HG03457 (cell line): ENCODE data around the gene TARS2.

ENCODE experiments used
- ATAC-seq: cut with Tn5 transposase; IDR thresholded peaks from one replicate; pipeline ENCODE4 v1.9.1; 2021; ENCODE audit warnings: moderate number of reproducible peaks; ENCODE audit not compliant: unreplicated experiment

TARS2 gene

GRCh38 chr1:150536836-150537731 lies 49.9 kb downstream of the TARS2 start:
- no peak for ATAC-seq

GRCh38 chr1:150537732-150538684 lies 50.8 kb downstream of the TARS2 start:
- no peak for ATAC-seq

- no peak for ATAC-seq
These were observed 56.4 kb downstream of the TARS2 start for GRCh38 chr1:150543500-150544143.

GRCh38 chr1:150544204-150544603 lies 57.0 kb downstream of the TARS2 start:
- ATAC-seq, result no peak

- ATAC-seq, result no peak
These were observed 58.3 kb downstream of the TARS2 start for GRCh38 chr1:150545486-150546032.

- no peak for ATAC-seq
These were observed 59.2 kb downstream of the TARS2 start for GRCh38 chr1:150546294-150546937.

- ATAC-seq, result no peak
These were observed 61.1 kb downstream of the TARS2 start for GRCh38 chr1:150548324-150548631.

- no peak for ATAC-seq
These were observed 61.6 kb downstream of the TARS2 start, which contains the start of gene ADAMTSL4 for GRCh38 chr1:150548632-150549495. TSS of gene ADAMTSL4 (plus strand) at chr1:150549408. CDS start at chr1:150552289, 2,881 bp downstream.

GRCh38 chr1:150549496-150550221 lies 62.4 kb downstream of the TARS2 start:
- no peak for ATAC-seq

GRCh38 chr1:150550222-150551050 lies 63.2 kb downstream of the TARS2 start:
- no peak for ATAC-seq

- no peak for ATAC-seq
These were observed 64.0 kb downstream of the TARS2 start for GRCh38 chr1:150551051-150551783.

GRCh38 chr1:150551784-150552127 lies 64.5 kb downstream of the TARS2 start:
- no peak for ATAC-seq

GRCh38 chr1:150552128-150552910 lies 65.1 kb downstream of the TARS2 start:
- no peak for ATAC-seq

- no peak for ATAC-seq
These were observed 65.7 kb downstream of the TARS2 start for GRCh38 chr1:150552911-150553289.

GRCh38 chr1:150553392-150554085 lies 66.3 kb downstream of the TARS2 start:
- ATAC-seq, result no peak

GRCh38 chr1:150554086-150554452 lies 66.8 kb downstream of the TARS2 start:
- no peak for ATAC-seq
